ENCODE measurements around the gene AMH. TPM values are rescaled to one million over a fixed set of nuclear protein-coding genes. Genes with fewer than 3 reads are reported as not detected.
"Not testable (repeated sequence)": the region's sequence is repeated elsewhere in the genome, so short reads cannot be mapped to it uniquely, and the experiment has no call there.

Gene AMH
- polyA plus RNA-seq, 2 of the 4 experiments (the other 2 are of a cell fraction), result 3.0 to 12.0 TPM

DNA sequence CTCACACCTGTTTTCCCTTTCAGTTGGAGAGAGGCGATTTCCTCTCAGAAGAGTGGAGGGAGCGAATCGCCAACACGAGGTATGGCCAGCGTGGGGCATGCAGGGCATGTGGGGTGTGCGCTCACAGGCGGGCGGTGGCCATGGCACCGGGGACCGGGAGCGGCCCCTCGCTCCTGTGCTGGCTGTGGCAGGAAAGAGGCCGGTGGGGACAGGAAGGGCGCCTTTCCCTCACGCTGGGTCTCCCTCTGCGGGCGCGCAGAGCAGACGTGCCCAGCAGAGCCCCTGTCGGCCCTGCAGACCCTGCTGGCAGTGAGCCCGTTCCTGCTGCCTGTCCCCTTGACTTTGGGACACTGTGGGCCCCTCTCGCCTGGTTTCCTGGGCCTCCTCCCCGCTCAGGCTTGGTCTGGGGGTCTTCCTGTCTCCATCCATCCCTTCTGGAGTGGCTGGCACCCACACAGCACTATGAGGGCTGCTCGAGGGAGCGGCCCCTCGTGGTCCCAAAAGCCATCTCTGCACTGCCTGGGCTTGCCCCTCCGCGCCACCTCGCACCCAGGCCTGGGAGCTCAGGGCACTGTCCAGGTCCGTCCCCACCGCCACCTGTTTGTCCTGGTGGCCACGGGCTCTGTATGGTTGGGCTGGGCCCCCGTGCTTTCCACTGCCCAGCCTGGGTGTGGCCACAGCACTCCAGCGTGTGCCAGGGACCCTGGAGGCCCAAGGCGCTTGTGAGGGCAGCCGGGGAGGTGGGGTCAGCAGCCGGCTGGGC lies 49.1 kb upstream of the AMH start (continued):
- TF ChIP-seq MAFK (IDR thresholded peaks at IDR 0.05; ENCODE audit: partially characterized antibody), result no peak

DNA sequence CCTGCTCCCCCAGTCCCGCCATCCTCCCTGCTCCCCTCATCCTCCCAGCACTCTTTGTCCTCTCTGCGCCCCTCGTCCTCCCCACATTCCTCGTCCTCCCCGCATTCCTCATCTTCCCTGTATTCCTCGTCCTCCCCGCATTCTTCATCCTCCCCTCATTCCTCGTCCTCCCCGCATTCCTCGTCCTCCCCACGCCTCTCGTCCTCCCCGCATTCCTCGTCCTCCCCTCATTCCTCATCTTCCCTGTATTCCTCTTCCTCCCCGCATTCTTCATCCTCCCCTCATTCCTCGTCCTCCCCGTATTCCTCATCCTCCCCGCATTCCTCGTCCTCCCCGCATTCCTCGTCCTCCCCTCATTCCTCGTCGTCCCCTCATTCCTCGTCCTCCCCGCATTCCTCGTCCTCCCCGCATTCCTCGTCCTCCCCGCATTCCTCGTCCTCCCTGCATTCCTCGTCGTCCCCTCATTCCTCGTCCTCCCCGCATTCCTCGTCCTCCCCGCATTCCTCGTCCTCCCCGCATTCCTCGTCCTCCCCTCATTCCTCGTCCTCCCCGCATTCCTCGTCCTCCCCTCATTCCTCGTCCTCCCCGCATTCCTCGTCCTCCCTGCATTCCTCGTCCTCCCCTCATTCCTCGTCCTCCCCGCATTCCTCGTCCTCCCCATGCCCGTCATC lies 48.4 kb upstream of the AMH start:
- DNase-seq (ENCODE audit: low read depth in 1 of 2, low spot score in 1 of 2); H3K4me2 ChIP-seq; H3K4me3 ChIP-seq; H3K27ac ChIP-seq; FAIRE-seq; CTCF ChIA-PET; ATAC-seq; H3K9me3 ChIP-seq; POLR2A ChIA-PET; H3K4me1 ChIP-seq: not testable (repeated sequence)
- WGBS (ENCODE audit: missing lambda C conversion rate), result 96% methylated on average over 34 of the region's 50 CpGs

DNA sequence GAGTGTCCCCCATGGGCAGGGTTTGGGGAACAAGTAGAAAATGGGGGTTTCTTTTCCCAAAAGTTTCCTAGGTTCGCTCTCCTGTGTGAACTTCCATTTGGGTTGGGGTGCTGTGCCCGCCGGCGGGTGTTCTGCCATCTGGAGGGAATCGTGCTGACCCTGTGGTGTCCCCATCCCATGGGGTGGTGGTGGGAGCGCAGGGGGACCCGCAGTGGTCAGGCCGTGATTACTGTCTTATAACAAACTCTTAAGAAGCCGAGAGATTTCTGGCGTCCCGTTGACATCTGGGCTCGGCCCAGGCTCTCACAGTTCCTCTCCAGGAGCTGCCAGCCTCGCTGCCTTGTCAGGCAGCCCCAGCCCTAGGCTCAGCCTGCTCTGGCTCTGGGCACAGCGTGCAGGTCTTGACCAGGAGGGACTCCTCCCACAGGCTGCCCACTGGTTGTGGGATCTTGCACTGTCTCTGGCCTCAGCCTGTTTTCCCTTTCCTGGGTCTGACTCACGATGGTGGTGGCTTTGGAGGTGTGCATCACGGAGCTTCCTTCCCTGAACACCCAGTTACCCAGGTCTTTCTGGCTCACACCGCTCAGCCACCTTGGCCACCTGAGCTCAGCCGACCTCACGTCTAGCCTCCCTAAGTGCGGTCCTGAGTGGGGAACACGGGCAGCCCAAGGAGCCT lies 47.5 kb upstream of the AMH start:
- no peak overlapping the region for H3K27ac ChIP-seq
- no peak for TF ChIP-seq ZFP36 (IDR thresholded peaks at IDR 0.05; ENCODE audit: borderline replicate concordance, partially characterized antibody)
- no peak for TF ChIP-seq ESRRA (IDR thresholded peaks at IDR 0.05; ENCODE audit: borderline replicate concordance, low read length)
- TF ChIP-seq, protein P1, sequence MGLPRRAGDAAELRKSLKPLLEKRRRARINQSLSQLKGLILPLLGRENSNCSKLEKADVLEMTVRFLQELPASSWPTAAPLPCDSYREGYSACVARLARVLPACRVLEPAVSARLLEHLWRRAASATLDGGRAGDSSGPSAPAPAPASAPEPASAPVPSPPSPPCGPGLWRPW (IDR thresholded peaks at IDR 0.05), result no peak
- FAIRE-seq (no peak), ATAC-seq (0 out of 6 replicates have a peak, but pooled peaks of 1 of the 2 experiments have one; percentile 23), DNase-seq (ENCODE audit: low read depth in 1 of 2, low spot score in 1 of 2) (no peak)
- 96% methylated on average over 15 of the region's 21 CpGs for WGBS (ENCODE audit: missing lambda C conversion rate)
- no peak overlapping the region for H3K4me3 ChIP-seq
- no peak overlapping the region for H3K4me2 ChIP-seq
- ChIA-PET CTCF (interaction anchor here (1.3 kb wide), 1 partner anchor 12 kb away, joined by 3 read pairs; no protein-coding TSS in a partner anchor), POLR2A (no interaction called here)
- no peaks in the 10 kb centered on the region for H3K4me1 ChIP-seq
- H3K9me3 ChIP-seq, result no peaks in the 10 kb centered on the region

DNA sequence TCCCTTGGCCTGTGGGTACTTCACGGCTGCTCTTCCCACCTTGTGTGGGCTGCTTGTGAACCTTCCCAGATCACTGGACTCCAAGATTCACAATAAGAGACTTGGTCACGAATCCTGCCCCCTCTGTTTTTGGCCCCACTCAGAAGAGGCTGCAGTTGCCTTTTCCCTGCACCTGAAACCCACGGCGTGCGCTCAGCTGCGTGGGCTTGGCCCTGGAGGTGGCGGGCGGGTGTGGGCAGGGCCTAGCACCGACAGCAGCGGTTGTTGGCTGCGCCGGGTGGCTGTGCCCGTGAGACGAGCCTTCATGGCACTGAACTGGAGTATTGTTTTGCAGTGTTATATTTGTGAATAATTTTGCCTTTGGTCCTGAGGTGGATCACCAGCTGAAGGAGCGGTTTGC lies 46.8 kb upstream of the AMH start:
- TF ChIP-seq, protein P2, sequence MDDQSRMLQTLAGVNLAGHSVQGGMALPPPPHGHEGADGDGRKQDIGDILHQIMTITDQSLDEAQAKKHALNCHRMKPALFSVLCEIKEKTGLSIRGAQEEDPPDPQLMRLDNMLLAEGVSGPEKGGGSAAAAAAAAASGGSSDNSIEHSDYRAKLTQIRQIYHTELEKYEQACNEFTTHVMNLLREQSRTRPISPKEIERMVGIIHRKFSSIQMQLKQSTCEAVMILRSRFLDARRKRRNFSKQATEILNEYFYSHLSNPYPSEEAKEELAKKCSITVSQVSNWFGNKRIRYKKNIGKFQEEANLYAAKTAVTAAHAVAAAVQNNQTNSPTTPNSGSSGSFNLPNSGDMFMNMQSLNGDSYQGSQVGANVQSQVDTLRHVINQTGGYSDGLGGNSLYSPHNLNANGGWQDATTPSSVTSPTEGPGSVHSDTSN (IDR thresholded peaks at IDR 0.05), result no peak
- TF ChIP-seq EHF (CRISPR knock-in tag; IDR thresholded peaks at IDR 0.05), result no peak
- no peak for FAIRE-seq
- ATAC-seq, result no peak
- Histone ChIP-seq H3K4me3 (no peak overlapping the region), H3K4me2 (no peak overlapping the region), H3K27ac (no peak overlapping the region), H3K9me3 (no peaks in the 10 kb centered on the region), H3K4me1 (no peaks in the 10 kb centered on the region)
- CTCF ChIA-PET, result interaction anchor here (1.3 kb wide), 1 partner anchor 12 kb away, joined by 3 read pairs; no protein-coding TSS in a partner anchor
- no peak for DNase-seq (ENCODE audit: low read depth in 1 of 2, low spot score in 1 of 2)
- 93% methylated on average over 7 of the region's 15 CpGs for WGBS (ENCODE audit: missing lambda C conversion rate)
- POLR2A ChIA-PET, result no interaction called here

DNA sequence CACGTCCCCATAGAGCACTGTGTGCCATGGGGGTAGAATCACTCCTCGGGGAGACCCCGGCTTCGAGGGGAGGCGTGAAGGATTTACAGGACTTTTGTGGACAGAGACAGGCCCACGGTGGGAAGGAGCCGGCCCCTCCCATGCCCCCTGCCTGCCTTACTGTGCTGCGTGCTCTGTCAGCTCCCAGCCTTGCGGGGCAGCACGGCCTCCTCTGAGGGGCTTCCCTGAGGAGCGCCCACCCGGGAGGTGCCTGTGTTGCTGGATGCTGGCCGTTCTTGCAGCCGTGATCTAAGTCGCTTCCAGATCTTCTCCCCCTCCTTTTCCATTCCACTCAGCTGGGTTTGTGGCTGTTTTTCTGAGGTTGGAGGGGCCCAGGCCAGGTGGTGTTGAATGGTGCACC lies 42.1 kb upstream of the AMH start:
- no peak for ATAC-seq
- no peak for DNase-seq (ENCODE audit: low read depth in 1 of 2, low spot score in 1 of 2)
- TF ChIP-seq, protein P3, sequence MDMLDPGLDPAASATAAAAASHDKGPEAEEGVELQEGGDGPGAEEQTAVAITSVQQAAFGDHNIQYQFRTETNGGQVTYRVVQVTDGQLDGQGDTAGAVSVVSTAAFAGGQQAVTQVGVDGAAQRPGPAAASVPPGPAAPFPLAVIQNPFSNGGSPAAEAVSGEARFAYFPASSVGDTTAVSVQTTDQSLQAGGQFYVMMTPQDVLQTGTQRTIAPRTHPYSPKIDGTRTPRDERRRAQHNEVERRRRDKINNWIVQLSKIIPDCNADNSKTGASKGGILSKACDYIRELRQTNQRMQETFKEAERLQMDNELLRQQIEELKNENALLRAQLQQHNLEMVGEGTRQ (IDR thresholded peaks at IDR 0.05), result no peak
- no peak for TF ChIP-seq EHF (CRISPR knock-in tag; IDR thresholded peaks at IDR 0.05)
- TF ChIP-seq RFX5 (IDR thresholded peaks at IDR 0.05), result no peak
- no peak for TF ChIP-seq HOXB13 (CRISPR knock-in tag; IDR thresholded peaks at IDR 0.05; ENCODE audit: low read depth)
- no peak for TF ChIP-seq POLR2AphosphoS2 (conservative IDR thresholded peaks at IDR 0.05; ENCODE audit: low read length)
- no peak for TF ChIP-seq SREBF2 (IDR thresholded peaks at IDR 0.05)
- TF ChIP-seq, protein P2 (IDR thresholded peaks at IDR 0.05), result no peak
- TF ChIP-seq CEBPB (IDR thresholded peaks at IDR 0.05), result no peak
- TF ChIP-seq SMC3 (IDR thresholded peaks at IDR 0.05), result no peak
- no peak for TF ChIP-seq GATA3 (IDR thresholded peaks at IDR 0.05; ENCODE audit: borderline replicate concordance)
- TF ChIP-seq CBX2 (IDR thresholded peaks at IDR 0.05; ENCODE audit: borderline replicate concordance, low read depth), result no peak
- TF ChIP-seq FOSB (CRISPR knock-in tag; IDR thresholded peaks at IDR 0.05), result no peak
- TF ChIP-seq, protein P4, sequence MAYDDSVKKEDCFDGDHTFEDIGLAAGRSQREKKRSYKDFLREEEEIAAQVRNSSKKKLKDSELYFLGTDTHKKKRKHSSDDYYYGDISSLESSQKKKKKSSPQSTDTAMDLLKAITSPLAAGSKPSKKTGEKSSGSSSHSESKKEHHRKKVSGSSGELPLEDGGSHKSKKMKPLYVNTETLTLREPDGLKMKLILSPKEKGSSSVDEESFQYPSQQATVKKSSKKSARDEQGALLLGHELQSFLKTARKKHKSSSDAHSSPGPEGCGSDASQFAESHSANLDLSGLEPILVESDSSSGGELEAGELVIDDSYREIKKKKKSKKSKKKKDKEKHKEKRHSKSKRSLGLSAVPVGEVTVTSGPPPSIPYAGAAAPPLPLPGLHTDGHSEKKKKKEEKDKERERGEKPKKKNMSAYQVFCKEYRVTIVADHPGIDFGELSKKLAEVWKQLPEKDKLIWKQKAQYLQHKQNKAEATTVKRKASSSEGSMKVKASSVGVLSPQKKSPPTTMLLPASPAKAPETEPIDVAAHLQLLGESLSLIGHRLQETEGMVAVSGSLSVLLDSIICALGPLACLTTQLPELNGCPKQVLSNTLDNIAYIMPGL (CRISPR knock-in tag; IDR thresholded peaks at IDR 0.05; ENCODE audit: borderline replicate concordance), result no peak
- TF ChIP-seq ZC3H11A (IDR thresholded peaks at IDR 0.05), result no peak

More for the DNA sequence above, 42.1 kb upstream of the AMH start:
- no peaks in the 10 kb centered on the region for H3K4me1 ChIP-seq
- POLR2A ChIA-PET, result no interaction called here
- H3K4me2 ChIP-seq, result no peak overlapping the region
- CTCF ChIA-PET, result interaction anchor here (0.6 to 1.5 kb wide), 2 partner anchors 67 to 216 kb away, joined by 3 to 5 read pairs; no protein-coding TSS in a partner anchor
- no peak overlapping the region for H3K27ac ChIP-seq
- no peak overlapping the region for H3K4me3 ChIP-seq
- FAIRE-seq, result no peak
- WGBS (ENCODE audit: missing lambda C conversion rate), result 96% methylated on average over 11 of the region's 15 CpGs
- H3K9me3 ChIP-seq, result no peaks in the 10 kb centered on the region

Measured in A549 (cell line).